ENCODE measurements around the gene SMG9. TPM values are rescaled to one million over a fixed set of nuclear protein-coding genes. Genes with fewer than 3 reads are reported as not detected.

Gene SMG9
- total and polyA plus RNA-seq, 2 of the 4 experiments (the other 2 are of a cell fraction) = 4.8 to 24.3 TPM

GRCh38 chr19:43784241-43784980, 29.6 kb upstream of the SMG9 start (continued):
- no peak for TF ChIP-seq MXI1 (IDR thresholded peaks at IDR 0.05; ENCODE audit: borderline replicate concordance, low read depth, low read length)
- TF ChIP-seq CHD1 (IDR thresholded peaks at IDR 0.05; ENCODE audit: low read depth, low read length) = no peak
- TF ChIP-seq FOS (IDR thresholded peaks at IDR 0.05; ENCODE audit: low read depth, low read length) = peak; percentile 96
- no peak for TF ChIP-seq POLR2A (IDR thresholded peaks at IDR 0.05; ENCODE audit: low read depth, low read length)
- 0 out of 2 replicates have a peak, but pooled peaks have one; percentile 26 for TF ChIP-seq SMC3 (IDR thresholded peaks at IDR 0.05; ENCODE audit: low read depth, low read length)
- TF ChIP-seq RAD21 (IDR thresholded peaks at IDR 0.05; ENCODE audit: low read length) = peak; percentile 23
- no peak for TF ChIP-seq BHLHE40 (IDR thresholded peaks at IDR 0.05; ENCODE audit: low read depth, low read length)
- TF ChIP-seq RCOR1 (IDR thresholded peaks at IDR 0.05; ENCODE audit: insufficient replicate concordance, low read length) = peak; percentile 53
